ENCODE data around the gene NPRL2. TPM values are rescaled to one million over a fixed set of nuclear protein-coding genes. Genes with fewer than 3 reads are reported as not detected.

NPRL2 gene
- total RNA-seq, 2 experiments from 2014 or later = 27.9 to 52.5 TPM

DNA sequence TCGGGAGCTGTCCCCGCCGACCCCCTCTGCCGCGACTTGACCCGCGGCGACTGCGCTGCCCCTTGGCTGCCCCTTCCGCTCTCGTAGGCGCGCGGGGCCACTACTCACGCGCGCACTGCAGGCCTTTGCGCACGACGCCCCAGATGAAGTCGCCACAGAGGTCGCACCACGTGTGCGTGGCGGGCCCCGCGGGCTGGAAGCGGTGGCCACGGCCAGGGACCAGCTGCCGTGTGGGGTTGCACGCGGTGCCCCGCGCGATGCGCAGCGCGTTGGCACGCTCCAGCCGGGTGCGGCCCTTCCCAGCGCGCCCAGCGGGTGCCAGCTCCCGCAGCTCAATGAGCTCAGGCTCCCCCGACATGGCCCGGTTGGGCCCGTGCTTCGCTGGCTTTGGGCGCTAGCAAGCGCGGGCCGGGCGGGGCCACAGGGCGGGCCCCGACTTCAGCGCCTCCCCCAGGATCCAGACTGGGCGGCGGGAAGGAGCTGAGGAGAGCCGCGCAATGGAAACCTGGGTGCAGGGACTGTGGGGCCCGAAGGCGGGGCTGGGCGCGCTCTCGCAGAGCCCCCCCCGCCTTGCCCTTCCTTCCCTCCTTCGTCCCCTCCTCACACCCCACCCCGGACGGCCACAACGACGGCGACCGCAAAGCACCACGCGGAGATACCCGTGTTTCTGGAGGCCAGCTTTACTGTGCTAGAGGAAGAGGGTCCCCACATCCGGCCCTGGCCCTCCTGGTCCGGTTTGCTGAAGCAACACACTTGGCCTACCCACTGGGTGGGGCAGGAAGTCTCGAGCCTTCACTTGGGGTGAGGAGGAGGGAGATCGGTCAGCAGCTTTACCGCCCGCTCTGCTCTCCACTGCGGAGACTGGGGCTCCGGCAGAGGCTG is 9.9 kb downstream of the NPRL2 start, which contains the start of gene RASSF1:
Gene RASSF1, minus strand, starts transcription at position 389 of the 882 bp plus-strand sequence. Its CDS starts 31 bp downstream, at position 358.
- intact Hi-C loops (cut with micrococcal nuclease; ENCODE audit: unreplicated experiment) = no loop called here

DNA sequence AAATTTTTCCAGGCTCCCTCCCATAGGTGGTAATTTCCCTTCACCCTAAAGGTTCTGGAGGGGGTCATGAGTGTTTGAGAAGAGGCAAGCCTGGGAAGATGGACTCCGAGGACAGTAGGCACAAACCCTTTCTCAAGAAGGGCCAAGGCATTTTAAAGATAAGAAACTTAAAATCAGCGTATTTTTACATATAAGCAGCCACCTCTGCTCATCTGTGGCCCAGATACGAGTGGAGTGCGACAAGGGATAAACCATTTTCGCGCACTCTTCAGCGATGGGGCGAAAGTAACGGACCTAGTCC is 10.5 kb downstream of the NPRL2 start:
- CTCF ChIA-PET (ENCODE audit: unreplicated experiment) = no interaction called here
- intact Hi-C loops (cut with micrococcal nuclease; ENCODE audit: unreplicated experiment) = no loop called here
- Histone ChIP-seq H4K20me1 (ENCODE audit: insufficient read depth, low read length) (no peaks in the 10 kb centered on the region; the same call in 1 of the 2 replicates), H2AFZ (ENCODE audit: low read length) (peak overlapping the region; percentile 70; the same call in 1 of the 2 replicates), H3K79me2 (ENCODE audit: insufficient read depth, low read depth, low read length) (peaks cover 25% of the 10 kb centered on the region), H3K4me3 (ENCODE audit: low read depth, low read length, poor library complexity, severe bottlenecking) (peak overlapping the region; percentile 39), H3K4me1 (ENCODE audit: insufficient read depth, low read length, poor library complexity, severe bottlenecking) (peaks cover 44% of the 10 kb centered on the region), H3K27ac (ENCODE audit: low read depth, low read length, poor library complexity, severe bottlenecking) (no peak overlapping the region), H3K4me2 (ENCODE audit: low read length) (peak overlapping the region; percentile 83; the same call in 1 of the 2 replicates), H3K36me3 (ENCODE audit: insufficient read depth, low read length) (peaks cover 14% of the 10 kb centered on the region), H3K9me2 (ENCODE audit: insufficient read depth, low read length) (no peaks in the 10 kb centered on the region), H3K9me3 (ENCODE audit: low read length) (no peaks in the 10 kb centered on the region)
- BruUV-seq (replicated peaks) = no TSS peak
- no peak for DNase-seq (ENCODE audit: low spot score)
- no peak for TF ChIP-seq CTCF (conservative IDR thresholded peaks at IDR 0.05; ENCODE audit: low read length)
- no peak for TF ChIP-seq EZH2phosphoT487 (IDR thresholded peaks at IDR 0.05; ENCODE audit: borderline replicate concordance, low read depth, low read length)
- POLR2A ChIA-PET = interaction anchor here (0.6 to 0.8 kb wide), 2 partner anchors 10 to 65 kb away, joined by 3 to 4 read pairs; partner anchors contain the start of genes CYB561D2 and NPRL2

More for the DNA sequence above, 9.9 kb downstream of the NPRL2 start, which contains the start of gene RASSF1:
- BruUV-seq (replicated peaks) = no TSS peak
- POLR2A ChIA-PET = interaction anchor here (0.6 to 0.8 kb wide), 2 partner anchors 10 to 64 kb away, joined by 3 to 4 read pairs; partner anchors contain the start of genes CYB561D2 and NPRL2
- Histone ChIP-seq H4K20me1 (ENCODE audit: insufficient read depth, low read length) (no peaks in the 10 kb centered on the region; the same call in 1 of the 2 replicates), H3K36me3 (ENCODE audit: insufficient read depth, low read length) (peaks cover 11% of the 10 kb centered on the region), H3K79me2 (ENCODE audit: insufficient read depth, low read depth, low read length) (peaks cover 19% of the 10 kb centered on the region), H3K9me3 (ENCODE audit: low read length) (no peaks in the 10 kb centered on the region), H2AFZ (ENCODE audit: low read length) (peak within 1 kb of the TSS; percentile 70), H3K9me2 (ENCODE audit: insufficient read depth, low read length) (no peaks in the 10 kb centered on the region), H3K4me2 (ENCODE audit: low read length) (peak within 1 kb of the TSS; percentile 83), H3K27ac (ENCODE audit: low read depth, low read length, poor library complexity, severe bottlenecking) (no peak within 1 kb of the TSS), H3K4me1 (ENCODE audit: insufficient read depth, low read length, poor library complexity, severe bottlenecking) (peaks cover 44% of the 10 kb centered on the region), H3K4me3 (ENCODE audit: low read depth, low read length, poor library complexity, severe bottlenecking) (peak within 1 kb of the TSS; percentile 39)
- TF ChIP-seq EZH2phosphoT487 (IDR thresholded peaks at IDR 0.05; ENCODE audit: borderline replicate concordance, low read depth, low read length) = no peak
- no peak for TF ChIP-seq CTCF (conservative IDR thresholded peaks at IDR 0.05; ENCODE audit: low read length)
- CTCF ChIA-PET (ENCODE audit: unreplicated experiment) = no interaction called here
- peak; percentile 52 for DNase-seq (ENCODE audit: low spot score)
